ENCODE data around the gene NRARP.
"Not testable (repeated sequence)": the region's sequence is repeated elsewhere in the genome, so short reads cannot be mapped to it uniquely, and the experiment has no call there.

The NRARP gene

DNA sequence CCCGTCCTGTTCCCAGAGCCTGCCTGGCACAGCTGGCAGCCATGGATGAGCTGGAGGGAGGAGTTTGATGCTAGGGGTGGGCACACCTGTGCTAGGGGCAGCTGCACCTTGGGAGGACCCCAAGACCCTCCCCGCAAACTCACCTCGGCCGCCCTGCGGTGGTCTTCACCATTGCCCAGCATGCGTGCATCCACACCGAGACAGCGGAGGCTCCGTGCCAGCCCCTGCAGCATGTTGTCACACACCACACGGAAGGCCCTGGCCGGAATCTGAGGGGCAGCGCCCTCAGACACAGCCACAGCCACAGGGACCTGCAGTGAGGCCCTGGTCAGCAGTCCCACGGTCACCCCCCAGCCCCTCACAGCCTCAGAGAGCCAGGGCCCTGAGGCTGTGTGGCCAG, 45.9 kb upstream of the NRARP start:
- Histone ChIP-seq H3K4me1 (ENCODE audit: low read length) (no peaks in the 10 kb centered on the region), H3K9ac (ENCODE audit: low read length) (no peak overlapping the region), H3K4me2 (ENCODE audit: low read length) (no peak overlapping the region), H3K4me3 (ENCODE audit: low read length) (no peak overlapping the region), H3K9me3 (ENCODE audit: insufficient read depth, low read length) (no peaks in the 10 kb centered on the region), H3K79me2 (ENCODE audit: low read length) (no peaks in the 10 kb centered on the region), H3K27me3 (ENCODE audit: low read depth, low read length) (no peaks in the 10 kb centered on the region), H2AFZ (ENCODE audit: low read depth, low read length) (no peak overlapping the region), H3K36me3 (replicated peaks; ENCODE audit: low read depth, low read length) (no peaks in the 10 kb centered on the region), H4K20me1 (ENCODE audit: insufficient read depth, low read length) (no peaks in the 10 kb centered on the region), H3K27ac (ENCODE audit: low read length) (no peak overlapping the region)
- TF ChIP-seq, protein P1, sequence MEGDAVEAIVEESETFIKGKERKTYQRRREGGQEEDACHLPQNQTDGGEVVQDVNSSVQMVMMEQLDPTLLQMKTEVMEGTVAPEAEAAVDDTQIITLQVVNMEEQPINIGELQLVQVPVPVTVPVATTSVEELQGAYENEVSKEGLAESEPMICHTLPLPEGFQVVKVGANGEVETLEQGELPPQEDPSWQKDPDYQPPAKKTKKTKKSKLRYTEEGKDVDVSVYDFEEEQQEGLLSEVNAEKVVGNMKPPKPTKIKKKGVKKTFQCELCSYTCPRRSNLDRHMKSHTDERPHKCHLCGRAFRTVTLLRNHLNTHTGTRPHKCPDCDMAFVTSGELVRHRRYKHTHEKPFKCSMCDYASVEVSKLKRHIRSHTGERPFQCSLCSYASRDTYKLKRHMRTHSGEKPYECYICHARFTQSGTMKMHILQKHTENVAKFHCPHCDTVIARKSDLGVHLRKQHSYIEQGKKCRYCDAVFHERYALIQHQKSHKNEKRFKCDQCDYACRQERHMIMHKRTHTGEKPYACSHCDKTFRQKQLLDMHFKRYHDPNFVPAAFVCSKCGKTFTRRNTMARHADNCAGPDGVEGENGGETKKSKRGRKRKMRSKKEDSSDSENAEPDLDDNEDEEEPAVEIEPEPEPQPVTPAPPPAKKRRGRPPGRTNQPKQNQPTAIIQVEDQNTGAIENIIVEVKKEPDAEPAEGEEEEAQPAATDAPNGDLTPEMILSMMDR (IDR thresholded peaks at IDR 0.05; ENCODE audit: low read depth, low read length), result no peak
- TF ChIP-seq EZH2phosphoT487 (IDR thresholded peaks at IDR 0.05; ENCODE audit: low read depth), result no peak

DNA sequence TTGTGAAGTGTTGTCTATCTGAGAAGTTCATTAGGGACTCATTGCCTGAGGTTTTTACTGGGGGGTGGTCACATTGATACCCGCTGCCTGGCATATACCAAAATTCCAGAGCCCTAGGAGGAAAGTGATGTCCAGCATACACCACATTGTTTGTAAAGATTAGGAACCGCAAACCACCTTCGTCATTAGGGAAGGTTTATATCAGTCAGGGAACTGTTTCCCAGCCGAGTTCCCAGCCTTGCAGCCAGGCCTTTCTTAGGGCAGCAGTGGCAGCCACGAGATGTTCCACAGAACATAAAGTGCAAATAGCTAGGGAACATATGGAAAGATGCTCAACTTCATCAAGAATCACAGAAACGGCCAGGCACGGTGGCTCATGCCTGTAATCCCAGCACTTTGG, 40.4 kb upstream of the NRARP start:
- no peaks in the 10 kb centered on the region for H3K9me3 ChIP-seq (ENCODE audit: insufficient read depth, low read length)
- H2AFZ ChIP-seq (ENCODE audit: low read depth, low read length), result no peak overlapping the region
- no peaks in the 10 kb centered on the region for H3K36me3 ChIP-seq (replicated peaks; ENCODE audit: low read depth, low read length)
- no peak overlapping the region for H3K4me2 ChIP-seq (ENCODE audit: low read length)
- no peaks in the 10 kb centered on the region for H4K20me1 ChIP-seq (ENCODE audit: insufficient read depth, low read length)
- no peaks in the 10 kb centered on the region for H3K27me3 ChIP-seq (ENCODE audit: low read depth, low read length)
- no peaks in the 10 kb centered on the region for H3K4me1 ChIP-seq (ENCODE audit: low read length)
- TF ChIP-seq, protein P1 (IDR thresholded peaks at IDR 0.05; ENCODE audit: low read depth, low read length), result no peak
- no peak for TF ChIP-seq EZH2phosphoT487 (IDR thresholded peaks at IDR 0.05; ENCODE audit: low read depth)
- no peak overlapping the region for H3K27ac ChIP-seq (ENCODE audit: low read length)
- no peak overlapping the region for H3K9ac ChIP-seq (ENCODE audit: low read length)
- no peak overlapping the region for H3K4me3 ChIP-seq (ENCODE audit: low read length)
- H3K79me2 ChIP-seq (ENCODE audit: low read length), result no peaks in the 10 kb centered on the region

DNA sequence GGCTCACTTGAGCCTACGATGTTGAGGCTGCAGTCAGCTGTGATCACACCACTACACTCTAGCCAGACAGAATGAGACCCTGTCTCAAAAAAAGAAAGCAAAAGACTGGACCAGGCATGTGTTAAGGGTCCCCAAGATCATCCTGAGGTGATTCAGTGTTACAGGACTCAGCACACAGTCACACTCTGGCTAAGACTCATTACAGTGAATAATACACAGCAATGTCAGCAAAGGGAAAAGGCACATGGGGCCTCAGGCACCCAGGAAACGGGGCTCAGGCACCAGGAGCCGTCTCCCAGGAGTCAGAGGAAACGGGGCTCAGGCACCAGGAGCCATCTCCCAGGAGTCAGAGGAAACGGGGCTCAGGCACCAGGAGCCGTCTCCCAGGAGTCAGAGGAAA, 39.2 kb upstream of the NRARP start:
- Histone ChIP-seq H3K79me2 (ENCODE audit: low read length) (no peaks in the 10 kb centered on the region), H3K4me1 (ENCODE audit: low read length) (no peaks in the 10 kb centered on the region), H3K36me3 (replicated peaks; ENCODE audit: low read depth, low read length) (no peaks in the 10 kb centered on the region), H3K27ac (ENCODE audit: low read length) (no peak overlapping the region), H3K9me3 (ENCODE audit: insufficient read depth, low read length) (no peaks in the 10 kb centered on the region), H3K4me2 (ENCODE audit: low read length) (no peak overlapping the region), H4K20me1 (ENCODE audit: insufficient read depth, low read length) (no peaks in the 10 kb centered on the region), H2AFZ (ENCODE audit: low read depth, low read length) (no peak overlapping the region), H3K27me3 (ENCODE audit: low read depth, low read length) (no peaks in the 10 kb centered on the region), H3K9ac (ENCODE audit: low read length) (no peak overlapping the region), H3K4me3 (ENCODE audit: low read length) (no peak overlapping the region)
- no peak for TF ChIP-seq EZH2phosphoT487 (IDR thresholded peaks at IDR 0.05; ENCODE audit: low read depth)
- TF ChIP-seq, protein P1 (IDR thresholded peaks at IDR 0.05; ENCODE audit: low read depth, low read length), result no peak

DNA sequence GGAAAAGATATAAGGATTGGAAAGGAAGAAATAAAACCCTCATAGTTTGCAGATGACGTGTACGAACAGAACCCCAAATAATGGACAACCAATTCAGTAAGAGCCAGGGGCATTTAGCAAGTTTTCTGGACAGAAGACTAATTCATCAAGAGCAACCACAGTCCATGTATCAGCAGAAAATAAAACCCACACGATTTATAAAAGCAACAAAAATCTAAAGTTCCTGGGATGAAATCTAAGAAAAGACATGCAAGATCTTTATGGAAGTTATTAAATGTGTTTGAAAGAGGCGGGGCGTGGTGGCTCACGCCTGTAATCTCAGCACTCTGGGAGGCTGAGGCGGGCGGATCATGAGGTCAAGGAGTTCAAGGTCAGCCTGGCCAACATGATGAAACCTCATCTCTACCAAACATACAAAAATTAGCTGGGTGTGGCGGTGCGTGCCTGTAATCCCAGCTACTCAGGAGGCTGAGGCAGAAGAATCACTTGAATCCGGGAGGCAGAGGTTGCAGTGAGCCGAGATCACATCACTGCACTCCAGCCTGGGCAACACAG, 37.9 kb upstream of the NRARP start:
- H2AFZ ChIP-seq (ENCODE audit: low read depth, low read length); H4K20me1 ChIP-seq (ENCODE audit: insufficient read depth, low read length); H3K9ac ChIP-seq (ENCODE audit: low read length); H3K27me3 ChIP-seq (ENCODE audit: low read depth, low read length); H3K4me3 ChIP-seq (ENCODE audit: low read length); H3K4me1 ChIP-seq (ENCODE audit: low read length); H3K36me3 ChIP-seq (replicated peaks; ENCODE audit: low read depth, low read length); H3K4me2 ChIP-seq (ENCODE audit: low read length); H3K27ac ChIP-seq (ENCODE audit: low read length); H3K79me2 ChIP-seq (ENCODE audit: low read length); H3K9me3 ChIP-seq (ENCODE audit: insufficient read depth, low read length): not testable (repeated sequence)
